K562 (cell line): ENCODE measurements around the gene NR2F6. TPM values are rescaled to one million over a fixed set of nuclear protein-coding genes. Genes with fewer than 3 reads are reported as not detected.

Source experiments
- BCOR ChIP-seq: fragments of 450-650 bp; IDR thresholded peaks from 2 replicates; pipeline ENCODE4 v1.6.1; 2016
- CBX2 ChIP-seq: fragments of 200-600 bp; sonication (generic); IDR thresholded peaks from one replicate; pipeline ENCODE4 v1.6.1; 2012; ENCODE audit warnings: mild to moderate bottlenecking, low read length, inconsistent platforms; ENCODE audit not compliant: insufficient read depth, poor library complexity, severe bottlenecking
- CREB1 ChIP-seq, 2 experiments: sonication (generic) in 1 of 2; formaldehyde crosslinking in 1 of 2; IDR thresholded peaks; 2 replicates each; pipeline versions ENCODE4 v1.6.1 to v1.8.0; 2012 to 2022; ENCODE audit warnings: inconsistent platforms in 1 of 2, mild to moderate bottlenecking in 1 of 2, missing genetic modification reagents in 1 of 2, moderate library complexity in 1 of 2
- GABPB1 ChIP-seq: sonication (generic); formaldehyde crosslinking; IDR thresholded peaks from 2 replicates; pipeline ENCODE4 v1.8.0; 2022; ENCODE audit warnings: mild to moderate bottlenecking, missing genetic modification reagents
- KLF1 ChIP-seq: fragments of 450-650 bp; IDR thresholded peaks from 2 replicates; pipeline ENCODE4 v1.6.1; 2016; ENCODE audit warnings: missing genetic modification characterization, missing compliant biosample characterization
- MYNN ChIP-seq, 2 experiments: sonication (generic); formaldehyde crosslinking in 1 of 2; IDR thresholded peaks; 2 replicates each; pipeline versions ENCODE4 v1.5.0 to v1.6.1; 2016 to 2020; ENCODE audit warnings: antibody characterized with exemption in 1 of 2, missing genetic modification reagents in 1 of 2
- NFXL1 ChIP-seq: fragments of 450-650 bp; formaldehyde crosslinking; IDR thresholded peaks from 2 replicates; pipeline ENCODE4 v1.4.0; 2021; ENCODE audit warnings: mild to moderate bottlenecking
- NR3C1 ChIP-seq: sonication (generic); formaldehyde crosslinking; IDR thresholded peaks from 2 replicates; pipeline ENCODE4 v1.8.1; 2022; ENCODE audit warnings: missing genetic modification reagents
- NR4A1 ChIP-seq, 2 experiments: fragments of 250-450 bp in 1 of 2; fragments of 450-650 bp in 1 of 2; sonication (Bioruptor Pico) in 1 of 2; IDR thresholded peaks; 2 replicates each; pipeline versions ENCODE4 v1.4.0 to v1.6.1; 2016 to 2020; ENCODE audit warnings: mild to moderate bottlenecking in 2 of 2, missing compliant biosample characterization in 1 of 2, missing genetic modification characterization in 1 of 2, moderate library complexity in 1 of 2
- PHB ChIP-seq: fragments of 250-450 bp; sonication (Bioruptor Pico); IDR thresholded peaks from 2 replicates; pipeline ENCODE4 v1.5.0; 2021
- PHF8 ChIP-seq: fragments of 200-600 bp; sonication (generic); IDR thresholded peaks from 2 replicates; pipeline ENCODE4 v1.6.1; 2012; ENCODE audit warnings: mixed run types, mild to moderate bottlenecking, inconsistent platforms, low read length, moderate library complexity, borderline replicate concordance
- PURB ChIP-seq: sonication (generic); formaldehyde crosslinking; IDR thresholded peaks from 2 replicates; pipeline ENCODE4 v1.9.0; 2021; ENCODE audit warnings: low read depth, mild to moderate bottlenecking, missing genetic modification reagents
- SIN3B ChIP-seq: fragments of 450-650 bp; IDR thresholded peaks from 2 replicates; pipeline ENCODE4 v1.6.1; 2017; ENCODE audit warnings: low read depth, mild to moderate bottlenecking, moderate library complexity
- UBTF ChIP-seq, 2 experiments: IDR thresholded peaks; 2 replicates each; pipeline ENCODE4 v1.6.1; 2012; ENCODE audit warnings: improper control_type of control experiment in 2 of 2, low read depth in 2 of 2, low read length in 2 of 2, borderline replicate concordance in 1 of 2
- ZBTB40 ChIP-seq, 2 experiments: fragments of 450-650 bp in 1 of 2; sonication (generic) in 1 of 2; formaldehyde crosslinking in 1 of 2; IDR thresholded peaks; 2 replicates each; pipeline versions ENCODE4 v1.7.1 to v1.9.0; 2016 to 2022; ENCODE audit warnings: inconsistent platforms in 1 of 2, mild to moderate bottlenecking in 1 of 2, missing genetic modification reagents in 1 of 2
- ZNF507 ChIP-seq: conservative IDR thresholded peaks from 2 replicates; pipeline ENCODE4 v1.6.1; 2017; ENCODE audit warnings: missing genetic modification characterization, missing compliant biosample characterization
- polyA plus RNA-seq, 8 experiments: library from polyadenylated mRNA; depleted of rRNA in 4 of 8; stranded (reverse) in 5 of 8; unstranded in 3 of 8; fragments of >200 nt; fragmentation: Nextera tagmentation in 2 of 8; fragmentation: Illumina TruSeq in 1 of 8; extraction: Ambion mirVana in 2 of 8; extraction: Trizol in 1 of 8; gene quantifications; 2 replicates each; pipeline versions ENCODE4 v1.2.1 to v1.2.3, GENCODE V29; 2011 to 2014; ENCODE audit warnings: inconsistent platforms in 1 of 8, missing spikeins in 1 of 8
- total RNA-seq, 7 experiments: library from RNA; depleted of rRNA in 6 of 7; stranded (reverse); fragments of >200 nt in 6 of 7; fragmentation: Illumina TruSeq in 2 of 7; extraction: Trizol in 2 of 7; gene quantifications; 2 replicates each; pipeline versions ENCODE4 v1.2.1 to v1.2.3, GENCODE V29; 2011 to 2021; ENCODE audit warnings: low replicate concordance in 1 of 7

NR2F6 gene
- total and polyA plus RNA-seq, 9 of the 15 experiments (the other 6 are each of a cell fraction or from before 2014, with no cell fraction given) = 0.76 to 97.5 (median 18.8) TPM

DNA sequence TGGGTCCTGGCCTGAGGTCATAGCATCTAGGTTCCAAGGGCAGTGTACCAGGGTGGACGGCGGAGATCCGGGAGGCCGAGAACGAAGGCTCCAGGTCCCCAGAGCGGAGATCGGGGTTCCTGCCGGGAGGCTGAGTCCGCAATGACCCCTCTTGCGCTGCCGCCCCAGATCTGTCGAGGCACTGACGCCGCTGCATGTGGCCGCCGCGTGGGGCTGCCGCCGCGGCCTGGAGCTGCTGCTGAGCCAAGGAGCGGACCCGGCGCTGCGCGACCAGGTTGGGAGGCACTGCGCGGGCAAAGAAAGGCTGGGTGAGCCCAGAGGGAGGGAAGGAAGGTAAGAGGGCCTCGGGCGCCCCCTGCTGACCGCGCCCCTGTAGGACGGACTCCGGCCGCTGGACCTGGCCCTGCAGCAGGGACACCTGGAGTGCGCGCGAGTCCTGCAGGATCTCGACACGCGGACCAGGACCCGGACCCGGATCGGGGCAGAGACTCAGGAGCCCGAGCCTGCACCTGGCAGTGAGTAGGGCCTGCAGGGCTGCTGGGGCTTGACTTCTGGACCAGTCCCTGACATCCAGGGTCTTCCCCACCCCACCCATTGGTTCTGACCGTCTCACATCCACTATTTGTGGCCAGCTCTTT is 36.9 kb upstream of the NR2F6 start (continued):
- TF ChIP-seq ZNF507 (tag) = no peak
- TF ChIP-seq NR3C1 (CRISPR knock-in tag) = no peak
- TF ChIP-seq GABPB1 = peak; percentile 64
- no peak for TF ChIP-seq CREB1 (IDR thresholded peaks at IDR 0.05)
- TF ChIP-seq CREB1 (CRISPR knock-in tag; IDR thresholded peaks at IDR 0.05) = 0 out of 2 replicates have a peak, but pooled peaks have one; percentile 44
- 0 out of 2 replicates have a peak, but pooled peaks have one; percentile 27 for TF ChIP-seq ZBTB40 (IDR thresholded peaks at IDR 0.05)
- no peak for TF ChIP-seq ZBTB40 (CRISPR knock-in tag; IDR thresholded peaks at IDR 0.05)
- TF ChIP-seq NR4A1 (CRISPR knock-in tag; IDR thresholded peaks at IDR 0.05) = no peak
- TF ChIP-seq NR4A1 (tag; IDR thresholded peaks at IDR 0.05) = no peak
- TF ChIP-seq KLF1 (tag) = no peak; the same call in 1 of the 2 replicates
- TF ChIP-seq PURB (CRISPR knock-in tag) = no peak
- TF ChIP-seq SIN3B = peak; percentile 54
- peak; percentile 22; the same call in 1 of the 2 replicates for TF ChIP-seq PHF8
- peak in 1 of 2 experiments; percentile 62; a peak in 1 of 4 replicates for TF ChIP-seq UBTF (IDR thresholded peaks at IDR 0.05; ENCODE audit: borderline replicate concordance in 1 of 2, low read depth in 2 of 2, low read length in 2 of 2)
- peak; percentile 64 for TF ChIP-seq BCOR
- no peak for TF ChIP-seq NFXL1 (CRISPR knock-in tag)
- no peak for TF ChIP-seq CBX2
- TF ChIP-seq MYNN (IDR thresholded peaks at IDR 0.05) = peak; percentile 80
- TF ChIP-seq MYNN (CRISPR knock-in tag; IDR thresholded peaks at IDR 0.05) = no peak
- TF ChIP-seq PHB (CRISPR knock-in tag) = 0 out of 2 replicates have a peak, but pooled peaks have one; percentile 41
